HepG2 (cell line): ENCODE results near the gene OSER1. TPM values are rescaled to one million over a fixed set of nuclear protein-coding genes. Genes with fewer than 3 reads are reported as not detected.

Experiments
- ATM ChIP-seq: fragments of 450-650 bp; IDR thresholded peaks from 2 replicates; pipeline ENCODE4 v1.7.1; 2017; ENCODE audit warnings: mild to moderate bottlenecking, borderline replicate concordance
- CSRNP1 ChIP-seq: sonication (generic); formaldehyde crosslinking; IDR thresholded peaks from 2 replicates; pipeline ENCODE4 v1.8.1; 2023; ENCODE audit warnings: mild to moderate bottlenecking, missing genetic modification reagents
- FOXA1 ChIP-seq, 2 experiments: fragments of 450-650 bp in 1 of 2; sonication (generic) in 1 of 2; formaldehyde crosslinking in 1 of 2; IDR thresholded peaks; 2 replicates each; pipeline versions ENCODE4 v1.4.0 to v1.6.1; 2016 to 2020; ENCODE audit warnings: missing genetic modification reagents in 1 of 2
- FOXK2 ChIP-seq: fragments of 450-650 bp; IDR thresholded peaks from 2 replicates; pipeline ENCODE4 v1.6.1; 2016
- FOXP1 ChIP-seq, 2 experiments: fragments of 450-650 bp in 1 of 2; IDR thresholded peaks; 2 replicates each; pipeline ENCODE4 v1.6.1; 2017 to 2018; ENCODE audit warnings: antibody characterized with exemption in 1 of 2
- FUBP1 ChIP-seq: sonication (generic); formaldehyde crosslinking; IDR thresholded peaks from 2 replicates; pipeline ENCODE4 v1.5.1; 2020; ENCODE audit warnings: missing genetic modification reagents, mild to moderate bottlenecking, borderline replicate concordance
- HINFP ChIP-seq: sonication (generic); formaldehyde crosslinking; IDR thresholded peaks from 2 replicates; pipeline ENCODE4 v1.4.0; 2020; ENCODE audit warnings: low read depth, mild to moderate bottlenecking, missing genetic modification reagents
- KDM2A ChIP-seq: sonication (generic); formaldehyde crosslinking; IDR thresholded peaks from 2 replicates; pipeline ENCODE4 v1.4.0; 2020; ENCODE audit warnings: low read depth, missing genetic modification reagents, borderline replicate concordance
- MAFF ChIP-seq: IDR thresholded peaks from 2 replicates; pipeline ENCODE4 v1.6.1; 2011; ENCODE audit warnings: low read depth, low read length, improper control_type of control experiment
- MEF2D ChIP-seq: sonication (generic); formaldehyde crosslinking; IDR thresholded peaks from 2 replicates; pipeline ENCODE4 v1.5.1; 2020; ENCODE audit warnings: mild to moderate bottlenecking, missing genetic modification reagents
- MEIS1 ChIP-seq: sonication (generic); formaldehyde crosslinking; IDR thresholded peaks from 2 replicates; pipeline ENCODE4 v1.9.0; 2021; ENCODE audit warnings: mild to moderate bottlenecking, missing genetic modification reagents, moderate library complexity, borderline replicate concordance
- NONO ChIP-seq, 2 experiments: fragments of 450-650 bp in 1 of 2; sonication (generic) in 1 of 2; formaldehyde crosslinking in 1 of 2; IDR thresholded peaks in 1 of 2; conservative IDR thresholded peaks in 1 of 2; 2 replicates each; pipeline versions ENCODE4 v1.6.1 to v1.8.0; 2017 to 2022; ENCODE audit warnings: mild to moderate bottlenecking in 1 of 2, missing genetic modification reagents in 1 of 2, moderate library complexity in 1 of 2
- NR2F6 ChIP-seq, 2 experiments: IDR thresholded peaks; 2 replicates each; pipeline ENCODE4 v1.6.1; 2016; ENCODE audit warnings: antibody characterized with exemption in 1 of 2, mild to moderate bottlenecking in 1 of 2
- RARA ChIP-seq: IDR thresholded peaks from 2 replicates; pipeline ENCODE4 v1.6.1; 2016; ENCODE audit warnings: missing genetic modification reagents, missing compliant biosample characterization
- RELA ChIP-seq: sonication (generic); formaldehyde crosslinking; IDR thresholded peaks from 2 replicates; pipeline ENCODE4 v1.4.0; 2020; ENCODE audit warnings: missing genetic modification reagents
- SRY ChIP-seq: sonication (generic); formaldehyde crosslinking; IDR thresholded peaks from 2 replicates; pipeline ENCODE4 v1.8.0; 2022; ENCODE audit warnings: mild to moderate bottlenecking, missing genetic modification reagents
- TEAD3 ChIP-seq: optimal IDR thresholded peaks from 2 replicates; pipeline ENCODE3; 2016; ENCODE audit warnings: borderline replicate concordance
- ZNF224 ChIP-seq: sonication (generic); formaldehyde crosslinking; IDR thresholded peaks from 2 replicates; pipeline ENCODE4 v1.5.0; 2020; ENCODE audit warnings: mild to moderate bottlenecking, missing genetic modification reagents
- ZNF282 ChIP-seq: fragments of 450-650 bp; IDR thresholded peaks from 2 replicates; pipeline ENCODE4 v1.6.1; 2018; ENCODE audit not compliant: partially characterized antibody
- ZNF549 ChIP-seq: sonication (generic); formaldehyde crosslinking; IDR thresholded peaks from 2 replicates; pipeline ENCODE4 v1.5.0; 2020; ENCODE audit warnings: missing genetic modification reagents
- ZNF660 ChIP-seq: sonication (generic); formaldehyde crosslinking; IDR thresholded peaks from 2 replicates; pipeline ENCODE4 v1.5.1; 2020; ENCODE audit warnings: mild to moderate bottlenecking, low read depth, missing genetic modification reagents, borderline replicate concordance
- ZNF704 ChIP-seq: sonication (generic); formaldehyde crosslinking; IDR thresholded peaks from 2 replicates; pipeline ENCODE4 v1.8.1; 2023; ENCODE audit warnings: mild to moderate bottlenecking, inconsistent platforms, moderate library complexity, missing genetic modification reagents, borderline replicate concordance
- polyA plus RNA-seq, 8 experiments: library from polyadenylated mRNA; depleted of rRNA in 3 of 8; stranded (reverse) in 7 of 8; unstranded in 1 of 8; fragments of >200 nt; fragmentation: Illumina TruSeq in 4 of 8; extraction: Trizol in 4 of 8; gene quantifications; 2 replicates each; pipeline versions ENCODE4 v1.2.1 to v1.2.3, GENCODE V29; 2011 to 2016; ENCODE audit warnings: low read depth in 4 of 8, missing spikeins in 1 of 8, mixed read lengths in 1 of 8; ENCODE audit not compliant: insufficient read depth in 1 of 8
- total RNA-seq, 5 experiments: library from RNA; depleted of rRNA; stranded (reverse); fragments of >200 nt; fragmentation: Illumina TruSeq; extraction: Trizol; gene quantifications; 2 replicates each; pipeline ENCODE4 v1.2.3, GENCODE V29; 2016; ENCODE audit warnings: low read depth in 1 of 5

OSER1 gene
- total and polyA plus RNA-seq, 2 of the 13 experiments (the other 11 are each of a cell fraction or from before 2014, with no cell fraction given): 71.2 to 71.5 TPM

GRCh38 chr20:44187772-44188709 is 22.5 kb downstream of the OSER1 start (continued):
- TF ChIP-seq HINFP (CRISPR knock-in tag): peak; percentile 54; the same call in 1 of the 2 replicates
- TF ChIP-seq ZNF704 (CRISPR knock-in tag): peak; percentile 84; the same call in 1 of the 2 replicates
- peak; percentile 11; the same call in 1 of the 2 replicates for TF ChIP-seq FUBP1
- TF ChIP-seq FOXA1 (IDR thresholded peaks at IDR 0.05): 0 out of 2 replicates have a peak, but pooled peaks have one; percentile 44
- no peak for TF ChIP-seq FOXA1 (CRISPR knock-in tag; IDR thresholded peaks at IDR 0.05)
- peak; percentile 3 for TF ChIP-seq TEAD3 (CRISPR knock-in tag)
- peak; percentile 25; the same call in 1 of the 2 replicates for TF ChIP-seq NONO (IDR thresholded peaks at IDR 0.05)
- TF ChIP-seq NONO (CRISPR knock-in tag; conservative IDR thresholded peaks at IDR 0.05): no peak
- peak; percentile 69 for TF ChIP-seq FOXK2
- TF ChIP-seq SRY (CRISPR knock-in tag): no peak
- 0 out of 2 replicates have a peak, but pooled peaks have one; percentile 34 for TF ChIP-seq MEF2D (CRISPR knock-in tag)
- 0 out of 2 replicates have a peak, but pooled peaks have one; percentile 32 for TF ChIP-seq KDM2A (CRISPR knock-in tag)
- TF ChIP-seq ZNF224 (CRISPR knock-in tag): no peak
- TF ChIP-seq ZNF660 (CRISPR knock-in tag): 0 out of 2 replicates have a peak, but pooled peaks have one; percentile 37
- peak; percentile 74; the same call in 1 of the 2 replicates for TF ChIP-seq FOXP1 (IDR thresholded peaks at IDR 0.05)
- TF ChIP-seq FOXP1 (CRISPR knock-in tag; IDR thresholded peaks at IDR 0.05): no peak
- TF ChIP-seq MEIS1 (CRISPR knock-in tag): peak; percentile 86; the same call in 1 of the 2 replicates
- TF ChIP-seq MAFF: no peak
- TF ChIP-seq RARA (CRISPR knock-in tag): peak; percentile 47; the same call in 1 of the 2 replicates
- peak; percentile 65 for TF ChIP-seq NR2F6 (IDR thresholded peaks at IDR 0.05)
- TF ChIP-seq NR2F6 (CRISPR knock-in tag; IDR thresholded peaks at IDR 0.05): no peak
- TF ChIP-seq ZNF549: no peak
- peak; percentile 80; the same call in 1 of the 2 replicates for TF ChIP-seq ATM
- TF ChIP-seq CSRNP1 (CRISPR knock-in tag): no peak
- TF ChIP-seq RELA (CRISPR knock-in tag): no peak
- TF ChIP-seq ZNF282: peak; percentile 86
